Activated T-cell treated with anti-CD3 and anti-CD28 coated beads, Interleukin-2, amount 50 U/mL, for 48 hours (primary cell): ENCODE data around the gene POLD1.
"Not testable (repeated sequence)": the region's sequence is repeated elsewhere in the genome, so short reads cannot be mapped to it uniquely, and the experiment has no call there.

ENCODE experiments used
- DNase-seq, 2 experiments: peaks; one replicate each; pipeline ENCODE4 v3.0.0-alpha.2; 2020

Gene POLD1

DNA sequence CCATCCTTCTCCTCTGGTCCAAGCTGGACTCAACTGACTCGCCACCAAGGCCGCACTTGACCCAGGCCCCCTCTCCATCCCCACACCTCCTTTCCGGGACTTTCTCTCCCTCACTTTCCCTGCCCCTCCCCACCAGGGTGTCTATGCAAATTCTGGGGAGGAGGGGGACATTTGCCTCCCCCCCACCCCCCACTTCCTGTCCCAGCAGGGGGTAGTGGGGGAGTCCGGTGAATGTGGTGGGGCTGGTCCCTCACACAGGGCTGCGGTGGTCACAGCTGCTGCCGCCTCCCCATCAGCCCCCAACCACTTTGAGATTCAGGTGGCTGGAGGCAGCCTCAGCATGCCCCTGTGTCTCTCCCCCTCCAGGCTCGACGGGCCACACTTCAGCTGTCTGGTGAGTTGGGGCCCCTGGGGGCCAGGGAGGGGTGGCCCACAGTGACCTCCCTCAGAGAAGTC, 35.5 kb downstream of the POLD1 start:
- no peak for DNase-seq

DNA sequence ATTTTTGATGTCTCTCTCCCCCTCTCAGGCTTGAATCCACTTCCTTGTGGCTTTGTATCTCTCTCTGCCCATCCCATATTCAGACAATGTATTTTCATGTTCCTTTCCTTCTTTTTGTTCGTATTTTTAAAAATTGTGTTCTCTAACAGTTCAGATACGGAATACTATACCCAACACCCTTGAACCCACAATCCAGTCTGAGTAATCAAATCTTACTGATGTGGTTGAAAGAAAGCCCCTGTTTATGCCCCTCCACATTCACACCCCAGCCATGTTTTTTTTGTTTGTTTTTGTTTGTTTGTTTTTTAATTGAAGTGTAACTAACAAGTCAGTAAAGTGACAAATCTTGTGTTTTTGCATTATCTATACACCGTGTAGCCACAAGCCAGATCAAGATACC, 36.0 kb downstream of the POLD1 start:
- no peak for DNase-seq

DNA sequence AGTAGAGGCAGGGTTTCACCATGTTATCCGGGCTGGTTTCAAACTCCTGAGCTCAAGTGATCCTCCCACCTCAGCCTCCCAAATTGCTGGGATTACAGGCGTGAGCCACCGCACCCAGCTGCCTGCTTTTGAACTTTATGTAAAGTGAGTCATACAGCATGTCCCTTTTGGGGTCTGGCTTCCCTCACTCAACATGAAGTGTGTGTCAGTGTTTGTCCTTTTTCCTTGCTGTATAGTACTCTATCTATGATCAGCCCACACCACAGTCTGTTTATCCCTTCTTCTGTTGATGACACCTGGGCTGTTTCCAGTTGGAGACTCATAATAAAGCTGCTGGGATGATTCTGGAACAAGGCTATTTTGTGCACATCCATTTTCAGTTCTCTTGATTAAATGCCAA, 36.7 kb downstream of the POLD1 start:
- DNase-seq: no peak

DNA sequence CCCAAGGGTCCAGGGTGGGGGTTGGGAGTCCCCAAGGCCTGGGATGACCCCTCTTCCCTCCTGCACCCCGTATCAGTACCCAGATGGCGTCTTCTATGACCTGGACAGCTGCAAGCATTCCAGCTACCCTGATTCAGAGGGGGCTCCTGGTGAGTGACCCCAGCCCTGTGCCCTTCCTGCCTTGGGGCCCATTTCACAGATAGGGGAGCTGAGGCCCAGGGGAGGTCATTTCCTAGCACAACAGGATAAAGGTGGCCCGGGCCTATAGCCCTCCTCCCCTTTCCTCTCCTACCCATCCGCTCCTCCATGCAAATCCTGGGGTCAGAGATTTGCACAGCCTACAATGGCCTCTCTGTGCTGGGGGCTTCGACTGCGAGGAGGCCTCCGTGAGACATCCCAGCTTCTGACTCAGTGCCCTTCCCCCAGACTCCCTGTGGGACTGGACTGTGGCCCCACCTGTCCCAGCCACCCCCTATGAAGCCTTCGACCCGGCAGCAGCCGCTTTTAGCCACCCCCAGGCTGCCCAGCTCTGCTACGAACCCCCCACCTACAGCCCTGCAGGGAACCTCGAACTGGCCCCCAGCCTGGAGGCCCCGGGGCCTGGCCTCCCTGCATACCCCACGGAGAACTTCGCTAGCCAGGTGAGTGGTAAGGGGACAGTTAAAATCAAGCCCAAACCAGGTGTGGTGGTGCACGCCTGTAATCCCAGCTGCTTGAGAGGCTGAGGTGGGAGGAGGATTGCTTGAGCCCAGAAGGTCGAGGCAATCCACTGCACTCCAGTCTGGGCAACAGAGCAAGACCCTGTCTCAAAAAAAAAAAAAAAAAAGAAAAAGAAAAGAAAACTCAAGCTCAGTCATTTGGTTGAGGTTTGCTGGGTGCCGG, 38.5 kb downstream of the POLD1 start:
- no peak for DNase-seq

DNA sequence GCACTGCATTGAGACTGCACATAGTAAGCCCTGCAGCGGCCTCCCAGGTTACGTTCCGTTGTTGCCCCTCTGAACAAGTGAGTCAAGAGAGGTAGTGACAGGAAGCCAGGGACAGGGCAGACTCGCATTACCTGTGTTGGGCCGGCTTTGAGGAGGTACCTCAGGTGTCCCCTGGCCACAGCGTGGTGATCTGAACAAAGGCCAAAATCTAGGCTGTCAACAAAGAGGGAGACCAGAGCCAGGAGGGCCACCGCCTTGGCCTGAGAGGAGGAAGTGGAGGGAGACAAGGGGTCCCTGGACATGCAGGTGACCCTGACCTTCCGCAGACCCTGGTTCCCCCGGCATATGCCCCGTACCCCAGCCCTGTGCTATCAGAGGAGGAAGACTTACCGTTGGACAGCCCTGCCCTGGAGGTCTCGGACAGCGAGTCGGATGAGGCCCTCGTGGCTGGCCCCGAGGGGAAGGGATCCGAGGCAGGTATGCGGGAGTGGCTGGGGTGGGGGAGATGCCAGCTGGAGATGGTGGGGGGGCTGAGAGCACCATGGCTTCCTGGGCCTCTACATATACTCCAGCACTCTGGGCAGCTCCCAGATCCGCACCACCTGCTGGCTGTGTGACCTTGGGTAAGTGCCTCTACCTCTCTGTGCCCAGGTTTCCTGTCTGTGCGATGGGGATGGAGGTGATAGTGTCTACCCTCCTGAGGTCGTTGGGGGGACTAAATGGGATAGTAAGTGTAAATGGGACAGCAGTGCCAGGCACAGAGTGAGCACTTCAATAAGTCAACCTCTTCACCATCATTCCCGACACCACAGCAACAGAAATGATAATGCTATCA, 39.3 kb downstream of the POLD1 start:
- no peak for DNase-seq

DNA sequence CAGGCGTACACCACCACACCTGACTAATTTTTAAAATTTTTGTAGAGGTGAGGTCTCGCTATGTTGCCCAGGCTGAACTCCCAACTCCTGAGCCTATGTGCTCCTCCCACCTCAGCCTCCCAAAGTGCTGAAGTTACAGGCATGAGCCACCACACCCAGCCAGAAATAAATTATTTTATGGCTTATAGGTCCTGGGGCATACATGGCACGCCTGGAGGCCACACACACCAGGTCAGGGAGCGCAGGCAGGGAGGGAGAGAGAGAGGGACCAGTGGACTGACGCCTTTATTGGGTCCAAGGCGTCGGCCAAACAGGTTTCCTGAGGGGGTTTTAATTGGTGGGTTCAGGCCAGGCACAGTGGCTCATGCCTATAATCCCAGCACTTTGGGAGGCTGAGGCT, 41.4 kb downstream of the POLD1 start:
- DNase-seq: no peak

DNA sequence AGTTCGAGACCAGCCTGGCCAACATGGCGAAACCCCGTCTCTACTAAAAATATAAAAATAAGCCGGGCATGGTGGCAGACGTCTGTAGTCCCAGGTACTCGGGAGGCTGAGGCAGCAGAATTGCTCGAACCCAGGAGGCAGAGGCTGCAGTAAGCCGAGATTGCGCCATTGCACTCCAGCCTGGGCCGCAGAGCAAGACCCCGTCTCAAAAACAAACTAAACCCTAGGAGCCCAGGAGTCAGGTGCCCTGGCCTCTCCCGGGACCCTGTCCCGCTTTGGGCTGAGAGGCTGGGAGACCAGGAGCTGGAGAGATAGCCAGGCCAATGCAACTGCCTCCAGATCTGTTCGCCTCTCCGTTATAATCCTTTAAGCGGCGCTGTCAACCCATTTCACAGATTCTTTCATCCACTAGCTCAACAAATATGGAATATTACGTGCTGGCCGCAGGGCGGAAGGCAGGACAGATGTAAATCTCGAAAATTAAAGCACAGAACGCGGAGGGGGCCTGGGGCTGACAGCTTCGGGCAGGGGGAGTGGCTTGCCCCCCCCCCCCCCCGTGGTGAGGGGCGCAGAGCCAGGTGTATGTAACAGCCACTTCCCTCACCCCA, 43.3 kb downstream of the POLD1 start:
- no peak for DNase-seq

DNA sequence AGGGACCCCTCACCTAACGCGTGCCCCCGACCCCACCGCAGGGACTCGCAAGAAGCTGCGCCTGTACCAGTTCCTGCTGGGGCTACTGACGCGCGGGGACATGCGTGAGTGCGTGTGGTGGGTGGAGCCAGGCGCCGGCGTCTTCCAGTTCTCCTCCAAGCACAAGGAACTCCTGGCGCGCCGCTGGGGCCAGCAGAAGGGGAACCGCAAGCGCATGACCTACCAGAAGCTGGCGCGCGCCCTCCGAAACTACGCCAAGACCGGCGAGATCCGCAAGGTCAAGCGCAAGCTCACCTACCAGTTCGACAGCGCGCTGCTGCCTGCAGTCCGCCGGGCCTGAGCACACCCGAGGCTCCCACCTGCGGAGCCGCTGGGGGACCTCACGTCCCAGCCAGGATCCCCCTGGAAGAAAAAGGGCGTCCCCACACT, 43.9 kb downstream of the POLD1 start:
- no peak for DNase-seq

DNA sequence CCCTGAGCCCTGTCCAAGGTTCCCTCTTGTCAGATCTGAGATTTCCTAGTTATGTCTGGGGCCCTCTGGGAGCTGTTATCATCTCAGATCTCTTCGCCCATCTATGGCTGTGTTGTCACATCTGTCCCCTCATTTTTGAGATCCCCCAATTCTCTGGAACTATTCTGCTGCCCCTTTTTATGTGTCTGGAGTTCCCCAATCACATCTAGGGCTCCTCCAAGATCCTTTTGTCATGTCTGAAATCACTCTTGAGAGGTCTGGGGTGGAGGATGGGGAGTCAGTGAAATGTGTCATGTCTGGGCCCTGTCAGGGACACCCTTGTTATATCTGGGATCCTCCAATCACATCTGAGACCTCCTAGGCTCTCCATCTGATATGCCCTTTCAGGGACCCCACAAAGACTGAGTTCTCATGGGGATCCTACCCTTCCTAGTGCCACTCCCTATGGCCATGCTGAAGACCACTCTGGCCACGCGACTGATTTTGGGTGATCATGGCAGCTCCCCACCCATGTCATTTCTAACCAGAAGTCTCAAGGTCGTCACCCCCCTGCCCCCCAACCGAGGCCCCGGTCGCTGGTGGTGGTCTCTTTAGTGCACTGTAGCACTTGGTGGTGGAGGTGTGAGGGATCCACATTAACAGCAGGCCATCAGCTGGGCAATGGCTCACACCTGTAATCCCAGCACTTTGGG, 44.8 kb downstream of the POLD1 start:
- no peak for DNase-seq

DNA sequence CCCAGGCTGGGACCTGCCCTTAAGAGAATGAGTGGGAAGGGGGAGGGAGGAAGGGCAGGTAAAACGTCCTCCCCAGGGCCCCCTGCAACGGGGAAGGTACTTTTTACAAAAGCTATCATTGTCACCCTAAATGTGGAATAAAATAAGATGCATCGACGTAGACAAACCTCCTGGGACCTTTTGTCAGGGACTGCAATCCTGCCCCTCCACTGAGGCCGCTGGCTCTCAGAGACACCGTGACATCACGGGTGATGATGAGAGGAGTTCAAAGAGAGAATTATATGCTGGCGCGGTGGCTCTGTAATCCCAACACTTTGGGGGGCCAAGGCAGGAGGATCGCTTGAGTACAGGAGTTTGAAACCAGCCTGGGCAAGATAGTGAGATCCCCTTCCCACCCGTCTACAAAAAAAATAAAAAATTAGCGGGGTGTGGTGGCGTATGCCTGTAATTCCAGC, 46.8 kb downstream of the POLD1 start:
- DNase-seq: no peak

DNA sequence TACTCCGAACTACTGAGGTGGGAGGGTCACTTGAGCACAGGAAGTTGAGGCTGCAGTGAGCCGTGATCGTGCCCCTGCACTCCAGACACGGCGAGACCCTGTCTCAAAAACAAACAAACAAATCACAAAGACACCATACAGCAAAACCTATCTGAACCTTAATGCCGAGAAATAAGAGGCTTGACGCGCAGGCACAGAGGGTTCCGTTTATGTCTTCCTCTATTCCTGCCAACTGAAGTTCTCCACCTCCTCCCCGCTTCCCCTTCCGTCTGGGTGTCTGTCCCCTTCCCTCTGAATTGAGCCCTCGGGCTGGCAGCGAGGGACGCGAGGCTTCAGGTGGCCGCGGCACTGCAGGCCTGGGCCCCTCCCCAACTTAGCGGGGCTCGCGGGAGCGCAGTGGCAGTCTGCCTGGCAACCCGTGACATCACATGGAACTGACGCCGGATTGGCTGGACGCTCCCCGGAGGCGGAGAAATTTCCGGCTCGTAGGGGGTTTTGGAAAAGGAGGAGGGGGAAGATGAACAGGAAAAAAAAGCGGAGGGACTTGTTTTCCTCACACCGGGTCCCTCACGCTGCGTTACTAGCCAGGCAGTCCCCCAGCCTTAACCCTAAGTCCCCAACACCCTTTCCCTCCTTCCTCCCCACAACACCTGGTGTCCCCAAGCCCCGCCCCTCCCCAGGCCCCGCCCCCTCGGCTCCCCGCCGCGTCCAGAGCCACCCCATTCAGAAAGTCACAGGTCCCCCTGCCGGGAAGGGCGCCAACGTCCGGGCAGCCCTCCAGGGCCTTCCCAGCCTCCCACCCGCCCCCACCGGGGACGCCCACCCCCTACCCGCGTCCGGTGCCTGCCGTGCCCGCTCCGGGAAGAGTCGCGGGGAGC, 47.4 kb downstream of the POLD1 start:
- DNase-seq: peak; percentile 94 to 95

DNA sequence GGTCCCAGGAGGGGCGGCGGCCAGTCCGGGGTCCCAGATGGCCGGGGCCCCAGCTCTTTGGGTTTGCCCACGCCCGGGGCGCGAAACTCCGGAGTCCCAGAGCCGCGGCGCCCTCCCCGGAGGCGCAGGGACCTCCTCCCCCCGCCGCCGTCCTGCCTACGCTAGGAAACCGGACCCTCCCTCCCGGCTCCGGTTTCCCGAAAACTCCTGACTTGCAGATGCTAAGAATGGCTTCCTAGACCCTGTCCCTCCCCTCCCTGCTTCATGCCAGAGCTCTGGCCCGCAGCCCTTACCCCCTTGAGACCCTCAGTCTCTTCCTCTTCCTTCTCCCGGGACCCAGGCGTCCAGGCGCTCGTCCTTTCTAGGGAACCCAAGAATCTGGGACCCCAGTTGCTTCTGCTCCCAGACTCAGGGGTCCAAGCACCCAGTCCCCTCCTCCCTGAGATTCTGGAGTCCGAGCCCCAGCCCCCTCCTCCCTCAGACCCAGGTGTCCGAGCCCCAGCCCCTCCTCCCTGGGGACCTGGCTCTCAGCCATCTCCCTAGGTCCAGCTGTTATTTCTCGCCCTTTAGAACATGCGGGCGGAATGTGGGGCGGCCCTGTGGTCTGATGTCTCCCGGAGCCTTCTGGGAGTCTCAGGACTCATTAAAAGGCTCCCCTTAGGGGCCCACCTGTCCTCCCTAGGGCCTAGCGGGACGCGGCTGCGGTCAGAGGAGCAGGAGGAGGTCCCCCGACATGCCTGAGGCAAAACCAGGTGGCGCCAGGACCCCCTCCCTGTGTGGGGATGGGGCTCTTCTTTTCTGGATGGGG, 48.3 kb downstream of the POLD1 start, which contains the start of gene MYBPC2:
TSS of gene MYBPC2 (plus strand) at position 672 of the 808 bp plus-strand sequence. CDS start at position 734, 62 bp downstream.
- DNase-seq: no peak

DNA sequence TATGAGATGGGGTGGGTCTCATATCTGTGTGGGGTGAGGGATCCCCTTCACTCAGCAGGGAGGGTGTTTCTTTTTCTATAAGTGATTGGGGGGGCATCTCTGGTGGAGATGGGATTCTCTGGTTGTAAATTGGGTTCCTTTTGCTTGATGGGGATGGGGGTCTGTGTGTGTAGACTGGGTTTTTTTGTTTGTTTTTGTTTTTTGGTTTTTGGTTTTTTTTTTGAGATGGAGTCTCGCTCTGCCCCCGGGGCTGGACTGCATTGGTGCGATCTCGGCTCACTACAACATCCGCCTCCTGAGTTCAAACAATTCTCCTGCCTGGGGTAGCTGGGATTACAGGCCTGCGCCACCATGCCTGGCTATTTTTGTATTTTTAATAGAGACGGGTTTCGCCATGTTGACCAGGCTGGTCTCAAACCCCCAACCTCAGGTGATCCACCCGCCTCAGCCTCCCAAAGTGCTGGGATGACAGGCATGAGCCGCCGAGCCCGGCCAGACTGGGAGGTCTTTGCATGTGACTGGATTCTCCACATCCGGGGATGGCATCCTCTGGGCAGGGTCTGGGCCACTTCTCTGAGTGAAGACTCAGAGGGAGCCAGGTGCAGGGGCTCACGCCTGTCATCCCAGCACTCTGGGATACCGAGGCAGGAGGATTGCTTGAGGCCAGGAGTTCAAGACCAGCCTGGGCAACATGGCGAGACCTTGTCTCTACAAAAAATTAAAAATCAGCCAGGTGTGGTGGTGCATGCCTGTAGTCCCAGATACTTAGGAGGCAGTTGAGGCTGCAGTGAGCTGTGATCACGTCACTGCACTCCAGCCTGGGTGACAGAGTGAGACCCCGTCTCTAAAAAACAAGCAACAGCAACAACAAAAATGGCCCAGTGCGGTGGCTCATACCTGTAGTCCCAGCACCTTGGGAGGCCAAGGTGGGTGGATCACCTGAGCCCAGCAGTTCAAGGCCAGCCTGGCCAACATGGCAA, 49.3 kb downstream of the POLD1 start:
- DNase-seq: no peak

DNA sequence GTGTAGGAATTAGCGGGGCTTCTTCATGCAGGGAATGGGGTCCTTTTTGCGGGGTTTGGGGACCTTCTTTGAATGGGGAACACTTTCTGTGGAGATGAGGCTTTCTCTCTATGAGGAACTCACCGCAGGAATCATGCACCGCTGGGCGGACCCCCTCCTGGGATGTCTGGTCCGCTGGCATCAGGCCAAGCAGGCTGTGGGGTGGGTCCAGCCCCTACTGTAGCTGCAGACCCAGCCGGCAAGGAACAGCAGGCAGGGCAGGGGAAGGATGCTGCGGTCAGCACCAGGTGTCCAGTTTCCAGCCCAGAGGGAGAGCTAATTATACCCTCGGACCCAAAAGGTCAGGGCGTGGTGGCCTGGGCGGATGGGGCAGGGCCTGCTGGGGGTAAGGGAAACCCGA, 50.4 kb downstream of the POLD1 start:
- no peak for DNase-seq

DNA sequence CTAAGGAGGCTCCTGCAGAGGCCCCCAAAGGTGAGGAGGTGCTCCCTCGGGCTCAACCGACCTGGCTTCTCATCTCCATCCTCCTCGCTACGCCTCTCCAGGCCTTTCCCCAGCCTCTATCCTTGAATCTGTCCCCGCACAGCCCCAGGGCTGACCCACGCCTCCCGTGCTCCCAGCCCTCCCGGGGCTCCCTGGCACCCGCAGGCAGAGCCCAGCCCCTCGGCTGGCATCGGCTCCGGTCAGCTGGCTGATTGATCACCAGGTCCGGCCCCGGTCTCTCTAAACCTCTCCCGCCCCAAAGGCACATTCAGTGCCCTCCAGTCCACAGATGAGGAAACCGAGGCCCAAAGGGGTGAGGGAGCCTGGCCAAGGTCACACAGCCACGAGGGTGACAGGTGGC, 51.1 kb downstream of the POLD1 start:
- no peak for DNase-seq

DNA sequence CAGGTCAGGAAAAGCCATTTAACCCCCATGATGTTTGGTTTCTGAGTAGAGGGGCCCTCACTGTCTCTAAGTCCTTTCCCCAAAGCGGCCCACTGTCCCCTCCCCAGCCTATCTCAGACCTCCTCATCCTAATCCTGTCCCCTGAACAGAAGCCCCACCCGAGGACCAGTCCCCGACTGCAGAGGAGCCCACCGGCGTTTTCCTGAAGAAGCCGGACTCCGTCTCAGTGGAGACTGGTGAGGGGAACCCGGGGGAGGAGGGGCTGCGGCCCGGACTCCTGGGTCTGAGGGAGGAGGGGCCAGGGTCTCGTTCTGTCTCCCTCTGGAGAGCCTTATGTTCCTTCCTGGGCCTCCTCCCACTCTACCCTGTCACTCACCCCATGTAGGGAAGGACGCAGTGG, 51.5 kb downstream of the POLD1 start:
- DNase-seq: no peak

DNA sequence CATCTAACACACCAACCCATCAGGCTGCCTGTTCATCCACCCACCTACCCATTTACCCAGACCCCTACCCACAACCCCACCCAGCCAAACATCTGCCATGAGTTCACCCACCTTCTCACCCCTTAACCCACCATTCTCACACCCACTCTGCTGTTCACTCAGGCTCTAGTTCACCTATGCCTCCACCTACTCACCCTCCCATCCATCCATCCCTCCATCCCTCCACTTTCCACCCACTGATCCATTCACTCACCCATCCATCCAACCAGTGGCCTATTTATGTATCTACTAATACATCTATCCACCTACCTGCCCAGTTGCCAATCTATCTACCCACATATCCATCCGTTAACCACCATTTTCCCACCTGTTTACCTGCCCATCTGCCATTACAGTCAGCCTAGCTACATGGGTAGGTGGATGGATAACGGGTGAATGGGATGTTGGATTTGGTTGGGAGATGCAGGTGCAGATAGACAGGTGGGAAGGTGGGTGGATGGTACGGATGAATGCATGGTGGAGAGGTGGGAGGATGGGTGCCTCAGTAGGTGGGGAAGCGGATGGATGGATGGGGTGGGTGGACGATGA, 53.8 kb downstream of the POLD1 start:
- no peak for DNase-seq

DNA sequence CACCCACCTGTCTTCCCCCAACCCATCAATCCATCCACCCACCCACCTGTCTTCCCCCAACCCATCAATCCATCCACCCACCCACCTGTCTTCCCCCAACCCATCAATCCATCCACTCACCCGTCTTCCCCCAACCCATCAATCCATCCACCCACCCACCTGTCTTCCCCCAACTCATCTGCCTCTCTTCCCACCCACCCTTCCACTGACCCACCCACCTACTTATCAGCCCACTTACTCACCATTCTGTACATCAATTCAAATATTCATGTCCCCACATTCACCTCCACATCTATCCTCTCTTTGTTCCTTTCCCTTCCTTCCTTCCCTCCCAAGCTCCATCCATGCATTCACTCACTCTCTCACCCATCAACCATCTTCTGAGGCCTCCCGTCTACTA, 55.0 kb downstream of the POLD1 start:
- DNase-seq: not testable (repeated sequence)

DNA sequence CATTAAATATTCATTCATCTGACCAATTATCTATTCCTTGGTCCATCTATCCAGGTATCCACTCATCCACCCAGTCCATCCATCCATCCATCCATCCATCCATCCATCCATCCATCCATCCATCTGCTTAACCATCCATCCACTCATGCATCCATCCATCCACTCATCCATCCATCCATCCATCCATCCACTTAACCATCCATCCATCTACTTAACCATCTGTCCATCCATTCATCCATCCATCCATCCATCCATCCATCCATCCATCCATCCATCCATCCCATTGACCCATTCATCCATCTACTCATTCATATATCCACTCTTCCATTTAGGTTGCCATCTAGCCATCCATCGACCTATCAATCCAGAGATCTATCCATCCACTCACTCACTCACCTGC, 59.9 kb downstream of the POLD1 start:
- DNase-seq: no peak
